NCI-H1105 treated with DMSO at 0.1 percent for 48 hours (cell line): ENCODE data around the gene KMT5C.

ENCODE experiments used
- DNase-seq: peaks from one replicate; lab custom pipeline; 2025; lab: John Stamatoyannopoulos, UW

KMT5C gene

GRCh38 chr19:55368701-55369563 lies 29.3 kb downstream of the KMT5C start:
- no peak for DNase-seq

GRCh38 chr19:55369653-55370304 lies 30.1 kb downstream of the KMT5C start:
- DNase-seq, result peak; percentile 66

- no peak for DNase-seq
Observed at GRCh38 chr19:55370305-55370988, 30.8 kb downstream of the KMT5C start, which contains the start of gene IL11. Gene IL11, minus strand, starts transcription at chr19:55370463. Its CDS starts 153 bp downstream, at chr19:55370310.

DNA sequence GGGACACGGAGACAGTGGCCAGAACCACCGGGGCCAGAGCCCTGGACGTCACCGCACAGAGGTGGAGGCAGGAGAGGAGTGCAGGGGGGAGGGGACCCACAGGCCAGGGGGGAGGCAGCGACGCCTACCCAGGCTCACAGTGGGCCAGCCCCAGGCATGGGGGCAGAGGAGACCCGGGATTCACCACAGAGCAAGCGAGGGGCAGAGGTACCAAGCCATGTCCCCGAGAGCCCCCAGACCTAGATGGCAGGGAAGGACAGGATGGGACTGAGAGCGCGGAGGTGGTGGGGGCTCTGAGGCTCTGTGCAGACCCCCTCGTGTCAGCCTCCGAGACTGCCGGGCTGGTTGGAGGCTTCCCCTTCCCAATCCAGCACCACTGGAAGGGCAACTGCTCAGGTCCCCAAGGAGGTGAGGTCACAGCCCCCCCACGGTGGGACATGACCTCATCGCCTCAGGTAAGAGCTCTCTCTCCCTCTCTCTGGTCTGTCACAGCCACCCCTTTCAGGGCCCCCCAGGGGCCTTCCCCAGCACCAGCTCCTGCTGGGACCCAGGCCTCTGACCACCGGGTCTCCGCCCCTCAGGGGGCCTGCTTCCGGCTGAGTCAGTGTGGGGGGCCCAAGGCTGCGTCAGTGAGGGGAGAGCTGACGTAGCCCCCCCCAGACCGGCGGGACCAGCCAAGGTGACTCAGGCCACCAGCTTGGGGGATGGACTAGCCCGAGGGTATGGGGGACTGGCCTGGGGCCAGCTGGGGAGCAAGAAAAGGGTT lies 32.8 kb downstream of the KMT5C start:
- no peak for DNase-seq

- DNase-seq, result no peak
Observed at GRCh38 chr19:55373306-55373992, 33.8 kb downstream of the KMT5C start.

DNA sequence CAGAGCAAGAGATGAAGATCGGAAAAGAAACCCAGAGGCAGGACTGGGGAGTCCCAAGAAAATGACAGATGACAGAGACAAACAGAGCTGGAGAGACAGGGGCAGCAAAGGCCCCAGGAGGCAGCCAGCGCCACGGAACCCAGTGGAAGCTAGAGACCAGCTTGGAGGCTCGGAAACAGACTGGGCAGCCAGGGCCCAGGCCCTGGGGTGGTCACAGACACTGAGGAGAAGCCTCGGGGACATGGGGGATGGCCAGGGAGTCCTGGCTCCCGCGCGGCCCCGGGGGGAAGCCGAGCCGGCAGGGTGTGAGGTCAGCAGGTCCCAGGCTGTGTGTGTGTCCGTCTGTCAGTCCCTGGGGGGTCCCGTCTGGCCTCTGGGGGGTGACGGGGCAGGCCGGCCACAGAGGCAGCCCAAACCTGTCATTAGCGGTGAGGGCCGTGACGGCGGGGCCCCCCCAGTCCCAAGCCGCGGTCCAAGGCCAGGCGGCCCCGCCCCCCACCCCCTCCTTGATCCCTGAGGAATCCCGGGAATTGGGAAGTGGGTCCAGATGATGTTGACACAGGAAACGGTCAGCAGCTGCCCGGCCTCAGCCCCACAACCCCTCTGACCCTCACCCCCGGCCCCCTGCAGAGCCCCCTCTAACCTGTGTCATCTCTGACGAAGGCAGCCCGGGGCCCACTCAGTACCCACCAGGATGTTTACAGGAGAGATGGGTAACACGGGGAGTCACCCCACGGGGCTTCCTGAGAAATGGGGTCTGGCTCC lies 34.5 kb downstream of the KMT5C start:
- DNase-seq, result no peak

DNA sequence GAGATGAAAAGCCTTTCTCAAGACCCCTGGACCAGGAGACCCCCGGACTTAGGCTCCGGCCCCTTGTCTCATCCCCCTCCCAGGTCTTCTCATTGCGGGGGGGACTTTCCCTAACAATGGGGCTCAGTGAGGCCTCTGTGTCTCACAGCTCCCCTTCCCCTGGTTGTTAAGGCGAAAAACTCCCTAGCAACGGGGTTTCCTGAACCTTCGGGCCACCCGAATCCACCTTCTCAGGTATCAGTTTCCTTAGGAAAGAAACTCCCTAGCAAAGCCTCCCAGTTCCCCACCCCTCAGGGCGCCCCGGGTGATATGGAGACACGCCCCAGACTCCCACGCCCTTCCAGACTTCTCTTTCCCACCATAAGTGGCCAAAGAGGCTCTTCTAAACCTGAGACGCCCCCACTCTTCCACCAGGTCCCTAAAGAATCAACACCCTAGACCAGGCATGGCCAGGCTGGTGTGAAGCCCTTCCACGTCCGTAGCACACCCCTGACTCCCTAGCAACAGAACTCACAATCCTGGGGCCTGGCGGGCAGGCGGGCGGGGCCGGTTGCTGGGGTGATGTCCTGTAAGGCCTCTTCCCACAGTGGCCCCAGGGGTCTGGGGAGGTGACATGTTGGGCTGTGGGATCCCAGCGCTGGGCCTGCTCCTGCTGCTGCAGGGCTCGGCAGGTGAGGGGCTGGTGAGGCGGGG lies 36.7 kb downstream of the KMT5C start, which contains the start of gene TMEM190:
TMEM190 (plus strand) TSS at position 586 of the 693 bp plus-strand sequence; CDS start at position 614, 28 bp downstream.
- DNase-seq, result no peak

GRCh38 chr19:55377356-55378131 lies 37.9 kb downstream of the KMT5C start:
- no peak for DNase-seq

DNA sequence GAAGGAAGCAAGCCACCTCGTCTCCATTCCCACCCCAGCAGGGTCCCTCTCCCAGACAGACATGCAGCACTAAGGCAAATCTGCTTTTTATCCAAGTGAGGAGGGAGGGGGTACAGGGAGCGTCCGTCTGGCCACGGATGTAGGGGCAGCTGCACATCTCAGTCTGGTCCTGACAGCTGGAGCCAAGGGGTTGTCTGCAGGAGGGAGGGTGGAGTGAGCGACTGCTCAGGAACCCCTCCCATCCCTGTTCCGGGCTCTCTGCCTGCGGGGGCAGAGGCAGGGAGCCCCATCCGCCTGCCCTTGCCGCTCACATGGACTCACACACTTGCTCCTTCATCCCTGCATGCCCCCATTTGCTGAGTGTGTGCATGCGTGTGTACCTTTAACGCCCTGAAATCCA lies 39.5 kb downstream of the KMT5C start:
- DNase-seq, result no peak

GRCh38 chr19:55382013-55382412 lies 42.3 kb downstream of the KMT5C start:
- no peak for DNase-seq

DNA sequence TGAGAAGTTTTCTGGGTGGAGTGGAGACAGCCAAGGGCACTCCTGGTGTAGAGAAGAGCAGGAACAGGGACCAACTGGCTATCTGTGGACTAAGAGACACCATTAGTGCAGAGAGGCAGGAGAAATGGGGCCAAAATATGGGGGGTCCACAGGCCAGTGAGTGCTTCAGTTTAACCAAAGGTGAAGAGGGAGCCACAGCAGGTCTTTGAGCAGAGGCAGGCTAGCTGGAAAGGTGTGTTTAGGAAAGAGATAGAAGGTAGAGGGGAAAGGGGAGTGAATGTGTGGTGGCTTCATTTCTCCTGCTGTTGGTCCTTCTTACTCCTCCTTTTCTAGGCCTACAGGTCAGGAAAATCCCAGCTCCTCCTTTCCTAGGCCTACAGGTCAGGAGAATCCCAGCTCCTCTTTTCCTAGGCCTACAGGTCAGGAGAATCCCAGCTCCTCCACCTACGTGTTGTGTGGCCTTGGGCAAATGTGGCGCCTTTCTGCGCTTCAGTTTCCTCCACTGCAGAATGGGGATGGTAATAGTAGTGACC lies 42.9 kb downstream of the KMT5C start:
- DNase-seq, result no peak

DNA sequence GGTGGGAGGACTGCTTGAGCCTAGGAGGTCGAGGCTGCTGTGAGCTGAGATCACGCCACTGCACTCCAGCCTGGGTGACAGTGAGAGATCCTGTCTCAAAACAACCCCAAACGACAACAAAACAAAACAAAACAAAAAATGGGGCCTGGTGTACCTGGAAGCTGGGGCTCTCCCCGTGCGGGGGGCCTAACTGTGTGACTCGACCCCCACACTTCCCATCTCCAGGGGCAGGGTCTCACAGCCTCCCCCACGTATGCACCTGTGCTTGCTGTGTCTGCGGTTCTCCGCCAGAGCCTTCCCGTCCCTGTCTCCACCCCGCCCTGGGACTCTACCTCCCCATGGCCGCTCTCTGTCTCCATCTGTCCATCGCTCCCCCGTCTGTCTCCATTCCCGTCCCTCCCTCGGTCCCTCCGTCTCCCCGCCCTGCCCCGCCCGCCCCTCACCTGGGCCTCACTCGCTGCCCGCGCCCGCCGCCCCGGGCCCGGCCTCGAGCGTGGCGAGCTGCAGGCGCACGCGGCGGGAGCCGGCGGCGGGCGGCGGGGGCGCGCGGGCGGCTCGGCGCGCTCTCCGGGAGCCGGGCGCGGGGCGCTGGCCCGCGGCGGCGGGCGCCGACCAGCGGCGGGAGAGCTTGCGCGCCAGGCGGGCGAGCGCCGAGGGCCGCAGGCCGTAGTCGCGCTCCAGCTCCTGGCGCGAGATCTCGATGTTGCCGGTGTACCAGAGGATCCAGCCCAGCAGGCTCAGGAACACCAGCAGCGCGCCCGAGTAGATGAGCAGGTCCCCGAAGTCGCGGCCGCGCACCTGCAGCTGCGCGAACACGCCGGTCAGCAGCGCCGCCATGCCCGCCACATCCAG lies 43.8 kb downstream of the KMT5C start:
- DNase-seq, result peak; percentile 68

DNA sequence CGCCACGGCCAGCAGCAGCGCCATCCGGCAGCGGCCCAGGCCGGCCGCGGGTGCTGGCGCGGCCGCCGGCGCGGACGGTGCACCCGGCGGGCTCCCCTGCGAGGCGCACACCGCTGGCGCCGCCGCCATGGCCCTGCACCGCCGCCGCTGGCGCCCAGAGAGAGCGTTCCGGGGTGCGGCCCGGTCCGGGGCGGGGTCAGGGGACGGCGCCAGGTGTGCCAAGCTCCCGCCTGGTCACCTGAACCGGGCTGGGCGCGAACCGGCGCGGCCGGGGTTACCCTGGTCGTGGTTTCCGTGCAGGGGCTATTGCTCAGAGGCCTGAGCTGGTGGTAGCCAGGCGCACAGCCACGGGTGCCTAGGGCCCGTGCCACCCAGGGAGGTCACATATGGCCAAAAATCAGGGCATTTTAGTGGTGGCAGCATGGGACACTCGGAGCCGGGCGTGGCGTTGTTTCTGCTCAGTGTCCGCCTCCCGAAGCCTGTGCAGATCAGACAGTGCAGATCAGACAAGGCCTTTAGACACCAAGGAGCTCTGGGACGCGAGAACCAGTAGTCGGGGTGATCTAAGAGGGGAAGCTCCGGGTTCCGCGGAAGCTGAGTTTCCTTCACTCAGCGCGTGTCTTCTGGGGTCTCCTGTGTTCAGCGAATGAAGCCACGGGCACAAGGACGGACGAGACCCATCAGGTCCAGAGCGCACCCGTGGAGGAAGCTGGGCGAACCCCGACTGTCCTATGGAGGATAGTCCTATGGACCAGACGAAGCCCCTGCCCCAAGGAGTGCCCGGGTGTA lies 44.6 kb downstream of the KMT5C start, which contains the start of gene TMEM238:
TMEM238 (minus strand) TSS at position 162 of the 789 bp plus-strand sequence; CDS start at position 129, 33 bp downstream.
- DNase-seq, result peak; percentile 46

DNA sequence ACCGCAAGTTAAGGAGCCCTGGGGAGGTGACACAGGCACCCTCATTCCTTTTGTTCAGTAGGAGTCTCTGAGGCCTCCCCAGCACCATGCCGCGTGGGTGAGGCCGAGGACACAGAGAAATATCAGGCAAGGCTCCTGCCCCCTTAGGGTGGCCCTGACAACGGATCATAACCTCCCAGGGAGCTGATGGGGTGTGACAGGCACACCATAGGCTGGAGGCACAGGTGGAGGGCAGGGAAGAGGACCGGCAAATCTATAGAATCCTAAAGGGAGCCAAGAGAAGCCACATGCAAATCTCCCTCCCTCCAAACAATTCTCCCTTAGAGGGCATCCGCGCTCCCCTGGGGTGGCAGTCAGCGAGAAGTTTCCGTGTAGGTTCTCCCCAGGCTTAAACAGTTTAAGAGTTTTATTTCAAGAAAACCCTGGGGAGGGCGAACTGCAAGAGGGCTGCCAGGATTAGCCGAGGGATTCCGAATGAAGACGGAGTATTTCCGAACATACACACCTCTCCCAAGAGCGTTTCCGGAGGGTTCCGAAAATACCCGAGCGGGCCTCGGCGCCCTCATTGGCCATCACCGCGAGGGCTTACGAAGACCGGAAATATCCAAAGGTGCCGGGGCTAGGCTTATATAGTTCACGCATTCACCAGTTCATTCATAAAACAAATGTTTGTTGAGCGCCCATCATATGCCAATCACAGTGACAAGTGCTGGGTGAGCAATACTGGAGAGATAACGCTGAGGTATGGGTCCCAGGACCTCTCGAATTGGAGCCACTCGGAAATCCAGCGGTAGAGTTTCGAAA lies 45.4 kb downstream of the KMT5C start:
- DNase-seq, result peak; percentile 98

DNA sequence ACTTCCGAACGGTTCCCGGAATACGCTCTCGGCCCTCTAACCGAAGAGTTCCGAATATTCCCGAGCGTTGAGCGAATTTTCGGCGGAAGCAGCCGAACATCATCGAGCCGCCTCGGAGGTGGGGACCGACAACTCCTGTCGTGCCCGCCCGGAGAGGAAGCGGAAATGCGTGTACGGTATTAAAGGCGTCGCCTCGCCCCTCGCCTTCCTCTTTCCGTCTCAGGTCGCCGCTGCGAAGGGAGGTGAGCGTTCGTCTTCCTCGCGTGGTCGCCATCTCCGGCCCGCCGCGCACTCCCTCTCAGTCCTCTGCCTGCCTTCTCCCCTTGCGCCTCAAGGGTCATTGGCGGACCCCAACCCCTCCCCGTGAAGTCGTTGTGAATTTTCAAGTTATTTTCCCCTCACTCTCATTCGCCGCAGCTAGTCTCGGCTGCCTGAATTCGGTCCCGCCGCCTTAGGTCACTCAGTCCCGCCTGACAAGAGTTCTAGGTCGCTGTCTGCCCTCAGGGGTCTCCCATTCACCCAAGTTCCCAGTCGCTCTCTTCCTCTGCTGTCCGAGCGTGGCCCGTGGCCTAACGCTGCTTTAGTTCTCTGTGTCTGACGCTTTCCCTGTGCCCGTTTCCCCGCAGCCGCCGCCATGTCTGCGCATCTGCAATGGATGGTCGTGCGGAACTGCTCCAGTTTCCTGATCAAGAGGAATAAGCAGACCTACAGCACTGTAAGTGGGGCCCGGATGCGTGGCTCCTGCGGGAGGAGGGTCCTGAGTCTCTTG lies 46.2 kb downstream of the KMT5C start, which contains the start of gene RPL28:
RPL28 (plus strand) TSS at position 209 of the 769 bp plus-strand sequence; CDS start at position 635, 426 bp downstream.
- DNase-seq, result peak; percentile 99
